H1 (cell line): ENCODE measurements around the gene CEP78. TPM values are rescaled to one million over a fixed set of nuclear protein-coding genes. Genes with fewer than 3 reads are reported as not detected.

ENCODE experiments used
- CTCF ChIA-PET: fragments of 300-600 bp; sonication (Branson Sonifier 250); formaldehyde crosslinking; loops from one replicate; lab custom pipeline; 2021; ENCODE audit not compliant: partially characterized antibody; lab: Charles Lee
- POLR2A ChIA-PET: fragments of 300-600 bp; sonication (Branson Sonifier 250); formaldehyde crosslinking; loops from one replicate; lab custom pipeline; 2021; ENCODE audit warnings: inconsistent platforms; ENCODE audit not compliant: partially characterized antibody; lab: Charles Lee
- DNase-seq, 2 experiments: peaks; one replicate each; pipeline versions ENCODE4 v3.0.0 to v3.0.0-alpha.2; 2010 to 2022; ENCODE audit warnings: low spot score in 2 of 2, low read depth in 1 of 2, mixed read lengths in 1 of 2
- FAIRE-seq: peaks from 2 replicates; lab custom pipeline; 2011; peaks lifted over from hg19 to GRCh38; lab: Jason Lieb, UNC
- H2AFZ ChIP-seq: 2 replicates; pipeline ENCODE4 v1.8.1; 2012; ENCODE audit warnings: low read length, inconsistent platforms
- H2AK5ac ChIP-seq: 2 replicates; pipeline ENCODE4 v1.6.1; 2013; ENCODE audit warnings: low read depth, low read length
- H2BK120ac ChIP-seq: replicated peaks from 2 replicates; pipeline ENCODE3; 2013; ENCODE audit warnings: low read depth, low read length, inconsistent platforms
- H2BK12ac ChIP-seq: 2 replicates; pipeline ENCODE4 v1.6.1; 2013; ENCODE audit warnings: low read depth, low read length
- H2BK15ac ChIP-seq: 2 replicates; pipeline ENCODE4 v1.6.1; 2013; ENCODE audit warnings: low read length
- H2BK20ac ChIP-seq: 2 replicates; pipeline ENCODE4 v1.6.1; 2013; ENCODE audit warnings: low read length
- H2BK5ac ChIP-seq: 2 replicates; pipeline ENCODE4 v1.6.1; 2013; ENCODE audit warnings: low read depth, low read length
- H3K14ac ChIP-seq: 2 replicates; pipeline ENCODE4 v1.6.1; 2013; ENCODE audit warnings: inconsistent platforms; ENCODE audit not compliant: insufficient read length
- H3K18ac ChIP-seq: 2 replicates; pipeline ENCODE4 v1.6.1; 2013; ENCODE audit warnings: low read length; ENCODE audit errors: extremely low read depth
- H3K23ac ChIP-seq: 2 replicates; pipeline ENCODE4 v1.6.1; 2013; ENCODE audit warnings: inconsistent platforms; ENCODE audit not compliant: insufficient read length
- H3K23me2 ChIP-seq: 2 replicates; pipeline ENCODE4 v1.6.1; 2013; ENCODE audit warnings: low read depth, low read length
- H3K27ac ChIP-seq: 2 replicates; pipeline ENCODE4 v1.6.1; 2011; ENCODE audit warnings: low read depth, low read length, inconsistent platforms
- H3K27me3 ChIP-seq, 4 experiments: replicated peaks in 1 of 4; 1 replicate in 1 of 4; 2 replicates in 3 of 4; pipeline versions ENCODE4 v1.6.1 to v1.8.1; 2011 to 2013; ENCODE audit warnings: low read length in 3 of 4, mild to moderate bottlenecking in 3 of 4, inconsistent platforms in 2 of 4, mixed read lengths in 2 of 4, moderate library complexity in 1 of 4; ENCODE audit not compliant: control insufficient read depth in 3 of 4, insufficient read depth in 3 of 4; ENCODE audit errors: extremely low read depth in 1 of 4
- H3K36me3 ChIP-seq, 4 experiments: 2 replicates each; pipeline versions ENCODE4 v1.6.1 to v1.8.1; 2011 to 2013; ENCODE audit warnings: mild to moderate bottlenecking in 4 of 4, low read length in 3 of 4, moderate library complexity in 2 of 4, control low read depth in 1 of 4, inconsistent platforms in 1 of 4; ENCODE audit not compliant: insufficient read depth in 4 of 4, control insufficient read depth in 2 of 4
- H3K4ac ChIP-seq: replicated peaks from 2 replicates; pipeline ENCODE3; 2013; ENCODE audit warnings: low read length, low read depth, mixed read lengths, inconsistent platforms; ENCODE audit not compliant: insufficient read length
- H3K4me1 ChIP-seq, 4 experiments: replicated peaks in 1 of 4; 1 replicate in 1 of 4; 2 replicates in 3 of 4; pipeline versions ENCODE4 v1.6.1 to v1.8.1; 2011 to 2013; ENCODE audit warnings: low read length in 3 of 4, inconsistent platforms in 2 of 4, mixed read lengths in 1 of 4; ENCODE audit not compliant: insufficient read depth in 4 of 4, control insufficient read depth in 3 of 4
- H3K4me2 ChIP-seq, 2 experiments: 2 replicates each; pipeline versions ENCODE4 v1.6.1 to v1.8.1; 2011 to 2013; ENCODE audit warnings: low read depth in 2 of 2, low read length in 2 of 2, control low read depth in 1 of 2, inconsistent platforms in 1 of 2, mild to moderate bottlenecking in 1 of 2; ENCODE audit not compliant: insufficient read depth in 1 of 2
- H3K4me3 ChIP-seq, 4 experiments: fragments of 200-600, 300-600 bp in 1 of 4; sonication (generic), shearing (Covaris generic), sonication (Bioruptor Twin) in 1 of 4; 2 replicates each; pipeline versions ENCODE4 v1.5.1 to v1.8.1; 2011 to 2016; ENCODE audit warnings: low read length in 4 of 4, low read depth in 3 of 4, control low read depth in 2 of 4, inconsistent platforms in 2 of 4, mild to moderate bottlenecking in 2 of 4, mixed read lengths in 1 of 4, moderate library complexity in 1 of 4; ENCODE audit not compliant: insufficient read depth in 2 of 4; ENCODE audit errors: extremely low read depth in 1 of 4
- H3K56ac ChIP-seq: replicated peaks from 2 replicates; pipeline ENCODE3; 2013; ENCODE audit warnings: low read depth, mild to moderate bottlenecking, mixed read lengths, low read length, inconsistent platforms; ENCODE audit not compliant: insufficient read length
- H3K79me1 ChIP-seq: 2 replicates; pipeline ENCODE4 v1.6.1; 2013; ENCODE audit warnings: low read depth, low read length, control low read depth
- H3K79me2 ChIP-seq, 2 experiments: 2 replicates each; pipeline versions ENCODE4 v1.6.1 to v1.8.1; 2012 to 2013; ENCODE audit warnings: low read length in 2 of 2, mild to moderate bottlenecking in 2 of 2, inconsistent platforms in 1 of 2; ENCODE audit not compliant: insufficient read depth in 2 of 2, control insufficient read depth in 1 of 2
- H3K9ac ChIP-seq, 4 experiments: replicated peaks in 1 of 4; 1 replicate in 1 of 4; 2 replicates in 3 of 4; pipeline versions ENCODE4 v1.6.1 to v1.8.1; 2011 to 2013; ENCODE audit warnings: low read depth in 3 of 4, low read length in 3 of 4, control low read depth in 2 of 4, mild to moderate bottlenecking in 2 of 4, moderate library complexity in 2 of 4, inconsistent platforms in 1 of 4; ENCODE audit errors: extremely low read depth in 1 of 4
- H3K9me3 ChIP-seq, 2 experiments: 2 replicates each; pipeline versions ENCODE4 v1.6.1 to v1.8.1; 2012 to 2013; ENCODE audit warnings: mild to moderate bottlenecking in 2 of 2, moderate library complexity in 2 of 2, control low read depth in 1 of 2, inconsistent platforms in 1 of 2, low read depth in 1 of 2, low read length in 1 of 2, mixed read lengths in 1 of 2; ENCODE audit not compliant: insufficient read depth in 2 of 2
- H4K20me1 ChIP-seq, 2 experiments: replicated peaks in 1 of 2; 2 replicates each; pipeline versions ENCODE3 to v1.8.1; 2011 to 2013; ENCODE audit warnings: inconsistent platforms in 2 of 2, low read length in 2 of 2, mild to moderate bottlenecking in 1 of 2; ENCODE audit not compliant: insufficient read depth in 2 of 2, control insufficient read depth in 1 of 2
- H4K5ac ChIP-seq: 2 replicates; pipeline ENCODE4 v1.6.1; 2013; ENCODE audit warnings: low read length, low read depth, mixed read lengths, inconsistent platforms; ENCODE audit not compliant: insufficient read length
- H4K8ac ChIP-seq: 2 replicates; pipeline ENCODE4 v1.8.0; 2013; ENCODE audit warnings: mild to moderate bottlenecking, moderate library complexity, low read length, inconsistent platforms; ENCODE audit not compliant: insufficient read depth; ENCODE audit errors: extremely low read depth
- H4K91ac ChIP-seq: replicated peaks from 2 replicates; pipeline ENCODE3; 2013; ENCODE audit warnings: low read length, mixed read lengths, inconsistent platforms; ENCODE audit not compliant: insufficient read length
- ATF2 ChIP-seq: IDR thresholded peaks from 2 replicates; pipeline ENCODE4 v1.6.1; 2012; ENCODE audit warnings: low read length, inconsistent platforms
- CHD2 ChIP-seq: IDR thresholded peaks from 2 replicates; pipeline ENCODE4 v1.6.1; 2012; ENCODE audit warnings: low read length, improper control_type of control experiment
- EZH2 ChIP-seq: fragments of 200-600 bp; sonication (generic); IDR thresholded peaks from 2 replicates; pipeline ENCODE4 v1.7.1; 2012; ENCODE audit warnings: low read depth, mild to moderate bottlenecking, moderate library complexity, low read length, inconsistent platforms; ENCODE audit not compliant: severe bottlenecking
- JUND ChIP-seq: IDR thresholded peaks from 2 replicates; pipeline ENCODE4 v1.6.1; 2011; ENCODE audit warnings: mild to moderate bottlenecking, improper control_type of control experiment, low read length
- KDM4A ChIP-seq: IDR thresholded peaks from one replicate; pipeline ENCODE4 v1.7.1; 2012; ENCODE audit warnings: low read depth, mild to moderate bottlenecking, moderate library complexity, low read length, inconsistent platforms; ENCODE audit not compliant: severe bottlenecking
- POLR2A ChIP-seq, 2 experiments: IDR thresholded peaks; 1 replicate in 1 of 2; 2 replicates in 1 of 2; pipeline ENCODE4 v1.6.1; 2011; ENCODE audit warnings: low read depth in 2 of 2, low read length in 2 of 2, mild to moderate bottlenecking in 2 of 2; ENCODE audit errors: control extremely low read depth in 1 of 2
- RNF2 ChIP-seq: fragments of 200-900, 300-1000 bp; sonication (generic); IDR thresholded peaks from 2 replicates; pipeline ENCODE4 v1.7.1; 2016; ENCODE audit warnings: borderline replicate concordance, low read depth, mild to moderate bottlenecking, antibody characterized with exemption, low read length; ENCODE audit not compliant: poor library complexity, severe bottlenecking; ENCODE audit errors: missing control alignments
- SAP30 ChIP-seq: fragments of 300-600 bp; sonication (generic); IDR thresholded peaks from 2 replicates; pipeline ENCODE4 v1.7.1; 2012; ENCODE audit warnings: low read length, moderate library complexity, mild to moderate bottlenecking, inconsistent platforms; ENCODE audit not compliant: insufficient read depth, insufficient replicate concordance
- USF2 ChIP-seq: IDR thresholded peaks from 2 replicates; pipeline ENCODE4 v1.6.1; 2011; ENCODE audit warnings: low read length, improper control_type of control experiment
- WGBS, 2 experiments: shearing (Covaris generic) in 1 of 2; methylation state at CpG; one replicate each; pipeline versions ENCODE4 v1.1.6 to v1.1.7; 2013 to 2015; ENCODE audit warnings: low lambda C conversion rate in 2 of 2, mixed read lengths in 2 of 2, inconsistent platforms in 1 of 2, low coverage in 1 of 2, missing lambda C conversion rate in 1 of 2; ENCODE audit not compliant: insufficient replicate concordance in 2 of 2, insufficient coverage in 1 of 2, insufficient read length in 1 of 2; ENCODE audit errors: extremely low coverage in 1 of 2, missing lambda C conversion rate in 1 of 2; 5-methylcytosine and 5-hydroxymethylcytosine counted together
- polyA plus RNA-seq, 7 experiments: library from polyadenylated mRNA; depleted of rRNA in 3 of 7; stranded (reverse) in 5 of 7; unstranded in 2 of 7; fragments of >200 nt in 5 of 7; fragments of 200-250 nt in 2 of 7; gene quantifications; 1 replicate in 5 of 7; 2 replicates in 1 of 7; 4 replicates in 1 of 7; pipeline versions ENCODE4 v1.2.1 to v1.2.3, GENCODE V29; 2011 to 2013; ENCODE audit warnings: missing spikeins in 2 of 7, mixed read lengths in 2 of 7
- total RNA-seq: library from RNA; stranded (reverse); fragmentation: NEBNext Ultra II Directional; extraction: Animal tissue kit (Norgen Biotek cat#: 25700); gene quantifications from 2 replicates; pipeline ENCODE4 v1.2.1, GENCODE V29; 2021
- TF ChIP-seq, protein P1 (sequence below): IDR thresholded peaks from 2 replicates; pipeline ENCODE4 v1.6.1; 2012; ENCODE audit warnings: inconsistent platforms

CEP78 gene
- total and polyA plus RNA-seq, 2 of the 8 experiments (the other 6 are each of a cell fraction or from before 2014, with no cell fraction given), result 10.3 to 40.9 TPM

DNA sequence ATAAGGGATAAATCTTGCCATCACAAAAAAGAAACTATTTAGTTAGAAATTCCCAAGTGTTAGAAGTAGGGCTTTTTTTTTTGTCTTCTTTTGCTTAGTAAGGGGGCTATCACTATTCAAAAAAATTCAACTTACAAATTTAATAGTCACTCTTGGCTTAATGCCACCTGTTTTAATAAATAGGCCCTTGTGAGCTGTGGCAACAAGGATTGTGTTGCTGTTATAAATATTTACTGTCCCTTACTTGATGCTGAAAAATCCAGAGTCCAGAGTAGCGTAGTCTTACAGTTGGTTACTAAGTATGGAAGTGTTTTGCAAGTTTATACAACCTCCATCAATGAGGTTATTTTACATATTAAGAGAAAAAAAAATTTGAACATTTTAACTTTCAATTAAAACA is 21.4 kb upstream of the CEP78 start:
- H2BK12ac ChIP-seq, result no peak overlapping the region
- no peak overlapping the region for H3K9ac ChIP-seq
- H3K27me3 ChIP-seq, result no peaks in the 10 kb centered on the region
- ChIA-PET CTCF (interaction anchor here (0.7 to 2.9 kb wide), 13 partner anchors 9 to 322 kb away, joined by 3 to 9 read pairs (median 4); no protein-coding TSS in a partner anchor), POLR2A (interaction anchor here (1.1 to 1.3 kb wide), 2 partner anchors 82 to 100 kb away, joined by 3 to 4 read pairs; partner anchors contain the start of gene PSAT1)
- no peak overlapping the region for H2BK5ac ChIP-seq
- no peaks in the 10 kb centered on the region for H3K36me3 ChIP-seq
- no peak overlapping the region for H2AFZ ChIP-seq
- H3K4me3 ChIP-seq, result no peak overlapping the region
- H2AK5ac ChIP-seq, result no peak overlapping the region
- 100% methylated on average over 1 of the region's 1 CpG; no CpG with 5 or more reads in 1 of the 2 experiments for WGBS, 2 experiments
- no peak overlapping the region for H4K8ac ChIP-seq
- no peak overlapping the region for H3K18ac ChIP-seq
- H4K20me1 ChIP-seq, result no peaks in the 10 kb centered on the region
- no peak overlapping the region for H3K56ac ChIP-seq
- no peaks in the 10 kb centered on the region for H3K79me2 ChIP-seq
- H3K9me3 ChIP-seq, result no peaks in the 10 kb centered on the region
- H4K5ac ChIP-seq, result no peak overlapping the region
- no peak overlapping the region for H2BK120ac ChIP-seq
- no peaks in the 10 kb centered on the region for H3K79me1 ChIP-seq
- no peaks in the 10 kb centered on the region for H3K23me2 ChIP-seq
- H3K14ac ChIP-seq, result no peak overlapping the region
- no peak overlapping the region for H2BK15ac ChIP-seq
- no peak overlapping the region for H2BK20ac ChIP-seq
- H4K91ac ChIP-seq, result no peak overlapping the region
- no peak overlapping the region for H3K4me2 ChIP-seq
- FAIRE-seq (no peak), DNase-seq (no peak)
- no peaks in the 10 kb centered on the region for H3K4me1 ChIP-seq
- no peak overlapping the region for H3K23ac ChIP-seq
- no peak overlapping the region for H3K27ac ChIP-seq
- no peak overlapping the region for H3K4ac ChIP-seq
- TF ChIP-seq ATF2, result no peak
- TF ChIP-seq KDM4A, result no peak
- no peak for TF ChIP-seq POLR2A (IDR thresholded peaks at IDR 0.05; ENCODE audit: control extremely low read depth in 1 of 2, low read depth in 2 of 2, low read length in 2 of 2)
- TF ChIP-seq CHD2, result no peak
- TF ChIP-seq USF2, result no peak
- TF ChIP-seq RNF2, result no peak
- TF ChIP-seq, protein P1, sequence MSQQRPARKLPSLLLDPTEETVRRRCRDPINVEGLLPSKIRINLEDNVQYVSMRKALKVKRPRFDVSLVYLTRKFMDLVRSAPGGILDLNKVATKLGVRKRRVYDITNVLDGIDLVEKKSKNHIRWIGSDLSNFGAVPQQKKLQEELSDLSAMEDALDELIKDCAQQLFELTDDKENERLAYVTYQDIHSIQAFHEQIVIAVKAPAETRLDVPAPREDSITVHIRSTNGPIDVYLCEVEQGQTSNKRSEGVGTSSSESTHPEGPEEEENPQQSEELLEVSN, result no peak
- no peak for TF ChIP-seq EZH2
- no peak for TF ChIP-seq SAP30
- no peak for TF ChIP-seq JUND
